ENCODE data around the gene ADNP2. TPM values are rescaled to one million over a fixed set of nuclear protein-coding genes. Genes with fewer than 3 reads are reported as not detected.

ADNP2 gene
- total RNA-seq, 4 donors from 2014 or later = 15.0 to 22.3 (median 17.7) TPM

- H3K27me3 ChIP-seq = no peaks in the 10 kb centered on the region
- WGBS, 2 donors (ENCODE audit: low coverage in 1 of 2) = 63 to 79% methylated on average over 4 to 5 of the region's 6 CpGs
- no peak overlapping the region for H3K27ac ChIP-seq
- H3K4me3 ChIP-seq = no peak overlapping the region
- H3K9me3 ChIP-seq = no peaks in the 10 kb centered on the region
- no peaks in the 10 kb centered on the region for H3K36me3 ChIP-seq
- no peak for ATAC-seq
- TF ChIP-seq POLR2AphosphoS5 (IDR thresholded peaks at IDR 0.05) = no peak
- TF ChIP-seq CTCF (IDR thresholded peaks at IDR 0.05) = peak in 1 of 4 experiments; percentile 45
- TF ChIP-seq EP300 (IDR thresholded peaks at IDR 0.05) = no peak
- TF ChIP-seq POLR2A (IDR thresholded peaks at IDR 0.05) = no peak
- H3K4me1 ChIP-seq = no peaks in the 10 kb centered on the region
Observed at GRCh38 chr18:80154293-80154692, 45.2 kb downstream of the ADNP2 start.

GRCh38 chr18:80157708-80158343 is 48.8 kb downstream of the ADNP2 start:
- peaks cover 0 to 5% (median 0%) of the 10 kb centered on the region in 3 donors for H3K4me1 ChIP-seq
- H3K9me3 ChIP-seq = no peaks in the 10 kb centered on the region
- TF ChIP-seq POLR2AphosphoS5 (IDR thresholded peaks at IDR 0.05) (no peak), CTCF (IDR thresholded peaks at IDR 0.05) (peak; percentile 80 to 95 (median 92))
- 28 to 31% methylated on average over 8 of the region's 8 CpGs for WGBS, 2 donors (ENCODE audit: low coverage in 1 of 2)
- no peak overlapping the region for H3K27ac ChIP-seq
- peak; percentile 70 for ATAC-seq
- H3K4me3 ChIP-seq = no peak overlapping the region
- no peaks in the 10 kb centered on the region for H3K36me3 ChIP-seq
- H3K27me3 ChIP-seq = peaks cover 9% of the 10 kb centered on the region

- Histone ChIP-seq H3K9me3 (no peaks in the 10 kb centered on the region), H3K27ac (no peak overlapping the region), H3K4me3 (no peak overlapping the region), H3K27me3 (peaks cover 9% of the 10 kb centered on the region), H3K4me1 (peaks cover 0 to 5% (median 0%) of the 10 kb centered on the region in 3 donors), H3K36me3 (no peaks in the 10 kb centered on the region)
- no peak for ATAC-seq
- TF ChIP-seq CTCF (IDR thresholded peaks at IDR 0.05) = no peak
- TF ChIP-seq POLR2AphosphoS5 (IDR thresholded peaks at IDR 0.05) = no peak
- TF ChIP-seq POLR2A (IDR thresholded peaks at IDR 0.05) = no peak
- TF ChIP-seq EP300 (IDR thresholded peaks at IDR 0.05) = no peak
- 50 to 67% methylated on average over 1 to 3 of the region's 5 CpGs for WGBS, 2 donors (ENCODE audit: low coverage in 1 of 2)
Observed at GRCh38 chr18:80158365-80158764, 49.3 kb downstream of the ADNP2 start.

- Histone ChIP-seq H3K4me3 (peak overlapping the region in 1 of 2 donors; percentile 40), H3K36me3 (no peaks in the 10 kb centered on the region), H3K27me3 (peaks cover 9% of the 10 kb centered on the region), H3K4me1 (peaks cover 0 to 5% (median 0%) of the 10 kb centered on the region in 3 donors), H3K9me3 (peaks cover 0 to 10% (median 0%) of the 10 kb centered on the region in 3 donors), H3K27ac (no peak overlapping the region)
- 44 to 60% methylated on average over 1 to 14 of the region's 109 CpGs for WGBS, 2 donors (ENCODE audit: low coverage in 1 of 2)
- ATAC-seq = peak; percentile 44
- TF ChIP-seq POLR2AphosphoS5 (IDR thresholded peaks at IDR 0.05) (no peak), CTCF (IDR thresholded peaks at IDR 0.05) (peak in 3 of 4 experiments; percentile 67 to 69 (median 67)), POLR2A (IDR thresholded peaks at IDR 0.05) (no peak), EP300 (IDR thresholded peaks at IDR 0.05) (no peak)
Observed at GRCh38 chr18:80159713-80160636, 50.9 kb downstream of the ADNP2 start.

All from gastroesophageal sphincter (tissue), 4 donors.